Activated CD4-positive, alpha-beta memory T cell treated with anti-CD3 and anti-CD28 coated beads, Interleukin-2, amount 10 ng/mL, durations not matched to agents 7 days and 5 days (primary cell): Measurements from ENCODE around the gene COMMD2. TPM values are rescaled to one million over a fixed set of nuclear protein-coding genes. Genes with fewer than 3 reads are reported as not detected.

Experiments used
- CTCF ChIA-PET: fragments of 350-600 bp; sonication (Branson Sonifier 250); formaldehyde crosslinking; loops from one replicate; lab custom pipeline; 2021; ENCODE audit warnings: antibody characterized with exemption, inconsistent platforms; lab: Charles Lee
- POLR2A ChIA-PET: fragments of 350-600 bp; sonication (Branson Sonifier 250); formaldehyde crosslinking; loops from one replicate; lab custom pipeline; 2021; ENCODE audit warnings: antibody characterized with exemption; lab: Charles Lee
- DNase-seq: peaks from one replicate; pipeline ENCODE4 v3.0.0-alpha.2; 2020
- H3K27ac Mint-ChIP-seq: one replicate; pipeline ENCODE4 v1.8.0; 2021; ENCODE audit warnings: mild to moderate bottlenecking, mixed read lengths
- H3K27me3 Mint-ChIP-seq: one replicate; pipeline ENCODE4 v1.8.0; 2021; ENCODE audit warnings: mixed read lengths
- H3K36me3 Mint-ChIP-seq: one replicate; pipeline ENCODE4 v1.8.0; 2021; ENCODE audit warnings: low read depth, mixed read lengths
- H3K4me1 Mint-ChIP-seq: one replicate; pipeline ENCODE4 v1.8.0; 2021; ENCODE audit warnings: mixed read lengths
- H3K4me3 Mint-ChIP-seq: one replicate; pipeline ENCODE4 v1.8.0; 2021; ENCODE audit warnings: mild to moderate bottlenecking, mixed read lengths
- H3K9me3 Mint-ChIP-seq: one replicate; pipeline ENCODE4 v1.8.0; 2021; ENCODE audit warnings: mixed read lengths
- total RNA-seq, 2 experiments: library from RNA; stranded (reverse); gene quantifications; one replicate each; pipeline ENCODE4 v1.2.3, GENCODE V29; 2021

COMMD2 gene
- total RNA-seq, 2 experiments from 2014 or later = 26.3 to 28.9 TPM

DNA sequence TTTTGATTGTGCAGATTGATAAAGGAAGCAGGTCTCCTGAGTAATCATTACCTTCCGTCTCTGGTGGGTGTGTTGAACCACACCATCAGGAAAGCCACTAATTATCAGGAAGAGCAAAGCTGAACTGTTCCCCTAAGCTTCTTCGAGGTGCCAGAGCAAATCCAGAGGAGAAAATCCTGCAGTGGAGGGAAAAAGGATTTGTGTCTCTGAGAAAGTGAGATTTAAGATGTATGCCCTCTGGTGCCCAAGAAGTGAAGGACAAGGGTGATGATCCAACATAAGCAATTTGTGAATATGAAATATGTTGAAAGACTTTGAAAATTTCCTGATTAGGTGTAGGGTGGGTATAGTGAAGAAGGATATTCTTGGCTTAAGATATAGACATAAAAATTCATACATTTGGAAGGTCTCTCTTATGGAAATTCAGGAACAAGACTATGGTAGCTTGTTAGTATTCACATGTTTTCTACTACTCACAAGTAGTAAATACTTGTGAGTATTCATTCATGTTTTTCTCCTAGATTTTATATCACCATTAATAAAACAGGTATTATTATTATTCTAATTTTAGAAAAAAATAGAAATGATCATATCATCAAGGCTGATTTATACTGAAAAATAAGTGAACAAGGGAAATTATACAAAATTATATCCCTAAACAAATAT lies 34.8 kb downstream of the COMMD2 start:
- H3K27ac Mint-ChIP-seq = no peak overlapping the region
- CTCF ChIA-PET = interaction anchor here (0.7 to 2.4 kb wide), 16 partner anchors 10 to 222 kb away, joined by 3 to 25 read pairs (median 4); partner anchors contain the start of genes COMMD2 and WWTR1
- peaks cover under 1% of the 10 kb centered on the region for H3K36me3 Mint-ChIP-seq
- POLR2A ChIA-PET = no interaction called here
- H3K4me3 Mint-ChIP-seq = no peak overlapping the region
- H3K9me3 Mint-ChIP-seq = peaks cover 8% of the 10 kb centered on the region
- DNase-seq = peak; percentile 34
- peaks cover 10% of the 10 kb centered on the region for H3K4me1 Mint-ChIP-seq
- H3K27me3 Mint-ChIP-seq = no peaks in the 10 kb centered on the region

DNA sequence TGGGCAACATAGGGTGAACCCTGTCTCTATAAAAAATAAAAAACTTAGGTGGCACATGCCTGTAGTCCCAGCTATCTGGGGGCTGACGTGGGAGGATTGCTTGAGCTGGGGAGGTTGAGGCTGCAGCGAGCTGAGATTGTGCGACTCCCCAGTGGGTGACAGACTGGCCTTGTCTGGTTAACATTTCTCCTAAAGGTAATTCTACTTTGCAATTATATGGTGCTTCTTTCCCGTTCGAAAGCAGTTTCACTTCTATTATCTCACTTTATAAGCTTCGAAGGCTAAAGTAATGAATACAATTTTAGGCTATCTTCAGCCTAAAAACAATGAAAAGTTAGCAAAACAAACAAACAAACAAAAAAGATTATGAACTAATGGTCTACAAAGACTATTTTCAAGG lies 35.3 kb downstream of the COMMD2 start:
- H3K4me1 Mint-ChIP-seq = peaks cover 10% of the 10 kb centered on the region
- POLR2A ChIA-PET = no interaction called here
- H3K36me3 Mint-ChIP-seq = no peaks in the 10 kb centered on the region
- H3K9me3 Mint-ChIP-seq = peaks cover 8% of the 10 kb centered on the region
- DNase-seq = no peak
- no peaks in the 10 kb centered on the region for H3K27me3 Mint-ChIP-seq
- no peak overlapping the region for H3K4me3 Mint-ChIP-seq
- CTCF ChIA-PET = interaction anchor here (0.8 to 2.4 kb wide), 16 partner anchors 8 to 203 kb away, joined by 3 to 25 read pairs (median 4); partner anchors contain the start of genes COMMD2 and WWTR1
- H3K27ac Mint-ChIP-seq = no peak overlapping the region

DNA sequence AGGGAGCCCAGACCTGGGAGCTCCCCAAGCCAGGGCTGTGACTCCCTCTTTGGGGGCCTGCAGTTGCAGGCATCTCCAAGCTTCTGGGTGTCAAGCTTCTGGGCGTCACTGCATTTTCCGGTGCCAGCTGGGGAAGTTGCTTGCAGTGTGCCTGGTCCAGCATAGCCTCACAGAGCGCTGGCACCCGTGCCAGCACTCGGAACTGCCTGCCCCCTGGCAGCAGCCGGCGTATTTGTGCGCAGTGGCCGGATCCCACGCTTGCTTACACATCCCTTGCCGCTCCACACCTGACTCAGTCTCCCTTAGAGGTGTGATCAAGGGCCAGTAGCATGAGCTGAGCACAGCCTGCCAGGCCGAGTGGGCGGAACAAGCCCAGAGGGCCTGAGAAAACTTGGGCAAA lies 37.0 kb downstream of the COMMD2 start:
- Mint-ChIP-seq H3K27me3 (no peaks in the 10 kb centered on the region), H3K36me3 (no peaks in the 10 kb centered on the region), H3K9me3 (peaks cover 2% of the 10 kb centered on the region), H3K4me3 (no peak overlapping the region), H3K27ac (no peak overlapping the region), H3K4me1 (peaks cover 10% of the 10 kb centered on the region)
- ChIA-PET CTCF (interaction anchor here (0.9 kb wide), 1 partner anchor 147 kb away, joined by 4 read pairs; no protein-coding TSS in a partner anchor), POLR2A (no interaction called here)
- DNase-seq = no peak

DNA sequence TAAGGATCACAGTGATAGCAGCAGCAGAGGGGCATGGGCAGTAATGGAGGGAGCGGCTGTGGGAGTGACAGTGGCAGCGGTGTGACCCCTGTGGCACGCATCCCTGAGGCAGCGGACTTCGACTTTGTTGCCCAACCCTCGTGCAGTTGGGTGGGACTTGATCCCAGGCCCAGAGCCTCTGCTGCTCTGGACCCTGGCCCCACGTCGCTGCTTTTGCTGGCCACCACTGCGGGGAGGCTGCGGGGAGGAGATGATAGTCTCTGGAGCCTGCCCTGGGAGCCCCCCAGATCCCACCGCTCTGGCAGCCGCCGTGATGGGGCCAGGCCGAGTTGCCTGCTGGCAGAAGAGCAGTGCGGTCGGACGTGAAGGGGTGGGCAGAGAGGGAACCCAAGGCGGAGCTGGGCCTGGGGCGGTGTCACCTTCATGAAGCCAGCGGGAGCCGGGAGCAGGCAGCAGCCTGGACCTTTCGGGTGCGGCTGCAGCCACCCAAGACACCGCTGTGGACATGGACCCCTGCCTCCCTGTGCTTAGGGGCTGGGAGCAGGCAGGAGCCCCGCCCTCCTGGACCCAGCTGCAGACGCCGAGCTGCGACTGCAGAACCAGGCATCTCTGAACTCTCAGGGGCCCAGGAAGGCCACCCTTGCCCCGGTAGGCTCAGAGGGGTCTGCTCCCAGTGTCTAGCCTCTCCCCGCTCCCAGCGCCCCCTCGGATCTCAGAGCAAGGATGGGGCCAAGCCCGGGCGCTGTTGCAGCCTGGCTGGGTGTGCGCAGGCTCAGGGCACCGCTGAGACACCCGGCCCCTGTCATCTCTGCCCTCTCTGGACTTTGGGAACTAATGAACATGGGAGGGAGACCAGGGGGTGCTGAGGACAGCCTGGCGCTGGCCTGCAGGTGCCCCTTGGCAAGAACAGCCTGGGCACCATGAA lies 38.3 kb downstream of the COMMD2 start:
- CTCF ChIA-PET = no interaction called here
- peaks cover 10% of the 10 kb centered on the region for H3K4me1 Mint-ChIP-seq
- H3K36me3 Mint-ChIP-seq = no peaks in the 10 kb centered on the region
- no peaks in the 10 kb centered on the region for H3K9me3 Mint-ChIP-seq
- no peaks in the 10 kb centered on the region for H3K27me3 Mint-ChIP-seq
- H3K4me3 Mint-ChIP-seq = no peak overlapping the region
- POLR2A ChIA-PET = no interaction called here
- H3K27ac Mint-ChIP-seq = no peak overlapping the region
- DNase-seq = no peak

DNA sequence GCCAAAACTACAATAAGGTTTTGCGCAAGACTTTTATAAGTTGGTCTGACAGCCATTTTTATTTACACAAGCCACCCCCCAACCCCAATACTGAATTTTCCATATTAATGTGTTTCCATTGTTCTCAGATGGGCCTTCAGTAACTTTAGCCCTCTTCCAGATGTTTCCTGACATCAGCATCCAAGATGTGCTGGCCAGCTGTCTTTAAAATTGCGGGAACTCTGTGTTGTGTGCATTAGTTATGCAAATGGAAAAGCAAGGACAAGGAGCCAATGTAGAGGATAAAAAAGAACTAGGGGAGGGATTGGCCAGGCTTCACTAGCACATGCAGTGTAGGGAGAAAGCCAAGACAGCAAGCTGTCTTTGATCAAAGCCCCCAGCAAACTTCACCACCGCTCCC lies 45.4 kb downstream of the COMMD2 start:
- POLR2A ChIA-PET = no interaction called here
- H3K36me3 Mint-ChIP-seq = no peaks in the 10 kb centered on the region
- CTCF ChIA-PET = no interaction called here

DNA sequence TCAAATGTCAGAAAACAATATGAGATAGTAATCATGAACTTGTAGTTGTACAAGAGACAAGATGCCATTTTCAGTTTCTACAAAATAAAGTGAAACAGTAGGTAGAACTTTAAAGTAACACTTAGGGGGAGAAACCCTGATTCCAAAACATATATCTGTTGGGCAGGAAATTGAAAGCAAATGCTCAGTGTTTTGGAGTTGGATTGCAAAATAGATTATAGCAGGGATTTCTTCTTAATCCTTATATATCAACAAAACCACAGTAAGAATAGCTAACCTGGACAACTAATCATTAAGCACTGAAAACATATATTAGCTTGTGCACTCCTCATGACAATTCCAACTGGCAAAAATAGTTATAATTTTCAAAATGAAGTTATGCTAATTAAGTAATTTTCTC lies 46.9 kb downstream of the COMMD2 start:
- H3K36me3 Mint-ChIP-seq = no peaks in the 10 kb centered on the region
- no peak for DNase-seq
- H3K4me3 Mint-ChIP-seq = no peak overlapping the region
- CTCF ChIA-PET = interaction anchor here (0.8 to 1.5 kb wide), 4 partner anchors 19 to 137 kb away, joined by 3 to 5 read pairs (median 4); no protein-coding TSS in a partner anchor
- POLR2A ChIA-PET = interaction anchor here (0.6 to 1.6 kb wide), 2 partner anchors 47 to 1502 kb away, joined by 3 to 5 read pairs; partner anchors contain the start of gene COMMD2
- H3K4me1 Mint-ChIP-seq = peaks cover 24% of the 10 kb centered on the region
- H3K27me3 Mint-ChIP-seq = no peaks in the 10 kb centered on the region
- no peaks in the 10 kb centered on the region for H3K9me3 Mint-ChIP-seq
- no peak overlapping the region for H3K27ac Mint-ChIP-seq

More for the DNA sequence above, 45.4 kb downstream of the COMMD2 start:
- Mint-ChIP-seq H3K27me3 (no peaks in the 10 kb centered on the region), H3K4me1 (peaks cover 14% of the 10 kb centered on the region), H3K9me3 (no peaks in the 10 kb centered on the region), H3K27ac (no peak overlapping the region), H3K4me3 (no peak overlapping the region)
- no peak for DNase-seq

DNA sequence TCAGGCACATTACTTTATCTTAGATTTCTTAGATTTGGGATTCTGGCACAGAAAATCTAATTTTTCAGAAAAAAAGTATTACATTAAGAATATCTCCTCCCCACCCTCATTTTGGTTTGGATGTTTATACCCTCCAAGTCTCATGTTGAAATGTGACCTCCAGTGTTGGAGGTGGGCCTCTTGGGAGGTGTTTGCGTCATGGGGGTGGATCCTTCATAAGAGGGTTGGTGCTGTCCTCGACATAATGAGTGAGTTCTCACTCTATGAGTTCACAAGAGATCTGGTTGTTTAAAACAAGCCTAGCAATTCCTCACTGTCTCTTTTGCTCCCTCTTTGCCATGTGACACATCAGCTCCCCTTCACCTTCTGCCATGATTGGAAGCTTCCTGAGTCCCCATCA lies 48.8 kb downstream of the COMMD2 start:
- Mint-ChIP-seq H3K36me3 (peaks cover 4% of the 10 kb centered on the region), H3K27ac (no peak overlapping the region)
- CTCF ChIA-PET = interaction anchor here (1.0 to 1.7 kb wide), 3 partner anchors 14 to 135 kb away, joined by 4 to 7 read pairs (median 4); no protein-coding TSS in a partner anchor

DNA sequence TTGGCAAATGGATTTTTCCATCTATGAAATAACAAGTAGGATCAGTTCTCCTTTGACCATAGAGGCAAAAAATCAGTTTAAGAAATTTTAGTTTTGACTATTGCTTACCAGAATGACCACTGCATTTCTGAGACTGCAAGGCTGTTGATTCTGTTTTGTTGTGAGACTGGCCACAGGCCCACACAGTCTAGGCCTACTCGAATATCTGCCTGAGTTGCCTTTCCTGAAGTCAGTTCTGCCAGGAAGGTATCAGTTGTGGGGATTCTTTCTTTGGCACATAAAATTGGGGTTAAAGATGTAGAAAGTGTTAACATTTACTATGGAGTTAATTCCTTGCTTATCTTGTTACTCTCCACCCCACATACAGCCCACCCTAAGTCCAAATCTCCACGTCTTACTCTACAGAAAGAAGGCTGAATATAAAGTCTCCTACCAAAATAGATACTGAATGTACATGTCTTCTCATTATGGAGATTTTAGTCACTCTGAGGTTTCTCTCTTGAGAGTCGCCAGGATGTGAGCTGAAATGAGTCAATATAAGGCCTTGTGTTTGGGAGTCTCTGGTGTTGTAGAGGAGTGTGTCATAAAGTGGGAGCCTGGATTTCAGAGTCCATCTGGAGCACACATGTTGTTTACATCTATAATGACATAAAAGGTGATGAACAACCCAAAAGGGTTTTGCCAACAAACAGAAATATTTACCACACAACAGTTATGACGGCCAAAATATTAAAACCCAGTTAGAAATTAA lies 49.4 kb downstream of the COMMD2 start:
- no peak for DNase-seq
- ChIA-PET POLR2A (no interaction called here), CTCF (interaction anchor here (1.0 to 1.7 kb wide), 3 partner anchors 15 to 134 kb away, joined by 4 to 7 read pairs (median 4); no protein-coding TSS in a partner anchor)
- H3K36me3 Mint-ChIP-seq = peaks cover 8% of the 10 kb centered on the region
- no peaks in the 10 kb centered on the region for H3K27me3 Mint-ChIP-seq
- H3K4me3 Mint-ChIP-seq = no peak overlapping the region
- H3K27ac Mint-ChIP-seq = peak overlapping the region; percentile 34
- H3K9me3 Mint-ChIP-seq = peaks cover 16% of the 10 kb centered on the region
- H3K4me1 Mint-ChIP-seq = peaks cover 24% of the 10 kb centered on the region

More for the DNA sequence above, 48.8 kb downstream of the COMMD2 start:
- no peak for DNase-seq
- POLR2A ChIA-PET = no interaction called here
- no peaks in the 10 kb centered on the region for H3K27me3 Mint-ChIP-seq
- no peak overlapping the region for H3K4me3 Mint-ChIP-seq
- H3K4me1 Mint-ChIP-seq = peaks cover 24% of the 10 kb centered on the region
- H3K9me3 Mint-ChIP-seq = peaks cover 10% of the 10 kb centered on the region

DNA sequence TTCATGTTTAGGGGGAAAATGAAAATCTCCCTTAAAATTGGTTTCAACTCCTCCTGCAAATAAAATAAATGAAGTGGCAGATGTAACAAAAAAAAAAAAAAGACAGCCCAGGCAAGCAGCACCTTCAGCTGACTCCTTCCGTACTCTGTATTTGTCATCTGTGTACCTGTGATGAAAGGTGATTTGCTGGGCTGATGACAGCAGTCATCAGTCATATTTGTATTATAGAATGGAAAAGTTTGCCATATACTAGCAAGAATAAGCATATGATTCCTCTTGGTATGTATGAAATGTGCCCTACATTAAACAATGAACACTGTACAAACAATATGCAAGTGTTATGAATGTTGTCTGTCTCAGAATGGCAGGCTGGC lies 50.3 kb downstream of the COMMD2 start:
- Mint-ChIP-seq H3K36me3 (peaks cover 13% of the 10 kb centered on the region), H3K4me3 (peak overlapping the region; percentile 73), H3K9me3 (peaks cover 21% of the 10 kb centered on the region), H3K27ac (peak overlapping the region; percentile 81), H3K4me1 (peaks cover 24% of the 10 kb centered on the region), H3K27me3 (no peaks in the 10 kb centered on the region)
- ChIA-PET CTCF (interaction anchor here (0.9 to 1.6 kb wide), 2 partner anchors 44 to 107 kb away, joined by 3 to 7 read pairs; partner anchors contain the start of gene WWTR1), POLR2A (interaction anchor here (0.9 kb wide), 1 partner anchor 111 kb away, joined by 3 read pairs; the partner anchor contains the start of gene RNF13)
- DNase-seq = no peak

DNA sequence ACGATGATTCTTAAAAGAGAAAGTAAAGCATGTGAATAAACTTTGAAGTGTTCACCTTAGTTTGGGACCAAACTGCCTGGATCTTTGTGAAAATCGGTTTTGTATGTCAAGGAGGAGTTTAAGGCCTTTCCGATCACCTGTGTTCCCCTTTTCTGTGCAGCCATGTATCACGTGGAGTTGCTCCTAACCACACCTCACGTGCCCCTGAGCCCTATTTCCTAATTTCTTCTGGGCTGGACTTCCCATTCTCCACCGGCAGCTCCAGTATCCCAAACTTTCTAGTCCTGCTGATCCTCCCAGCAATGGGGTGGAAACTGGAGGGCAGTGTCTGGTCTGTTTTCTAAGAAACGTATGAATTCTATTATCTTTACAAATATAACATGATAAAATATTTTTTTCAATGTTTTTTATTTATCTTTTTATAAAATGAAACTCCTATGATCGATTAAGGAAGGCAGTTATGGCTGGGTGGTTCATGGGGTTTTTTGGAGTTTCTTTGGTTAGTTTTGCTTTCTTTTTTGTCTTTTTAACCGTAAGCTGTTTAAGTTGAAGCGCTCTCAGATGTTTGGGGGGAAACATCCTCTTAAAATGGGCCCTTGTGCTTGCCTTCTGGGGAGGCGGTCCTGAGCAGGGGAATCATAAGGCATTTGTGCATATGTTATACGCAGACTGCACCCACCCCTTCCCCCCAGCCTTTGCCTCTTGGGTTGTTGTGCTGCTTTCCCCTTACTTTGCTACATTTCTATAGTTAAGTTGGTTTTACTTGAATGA lies 50.9 kb downstream of the COMMD2 start:
- Mint-ChIP-seq H3K4me3 (peak overlapping the region; percentile 73), H3K27me3 (no peaks in the 10 kb centered on the region), H3K27ac (peak overlapping the region; percentile 81), H3K9me3 (peaks cover 21% of the 10 kb centered on the region), H3K36me3 (peaks cover 13% of the 10 kb centered on the region), H3K4me1 (peaks cover 24% of the 10 kb centered on the region)
- ChIA-PET POLR2A (interaction anchor here (0.9 kb wide), 1 partner anchor 112 kb away, joined by 3 read pairs; the partner anchor contains the start of gene RNF13), CTCF (interaction anchor here (0.9 to 1.6 kb wide), 3 partner anchors 16 to 107 kb away, joined by 3 to 7 read pairs (median 3); partner anchors contain the start of gene WWTR1)
- DNase-seq = peak; percentile 40
